ENCODE measurements around the gene CTDNEP1. TPM values are rescaled to one million over a fixed set of nuclear protein-coding genes. Genes with fewer than 3 reads are reported as not detected.

CTDNEP1 gene
- total RNA-seq, 1 donor: 31.8 TPM

GRCh38 chr17:7224110-7224509 is 27.4 kb downstream of the CTDNEP1 start:
- Histone ChIP-seq H3K27ac (ENCODE audit: low read depth, low read length) (no peak overlapping the region), H3K36me3 (ENCODE audit: insufficient read depth, low read length) (peaks cover 73% of the 10 kb centered on the region), H2AFZ (ENCODE audit: low read length) (no peak overlapping the region), H4K20me1 (ENCODE audit: insufficient read depth, low read length) (peaks cover 48% of the 10 kb centered on the region), H3K4me3 (ENCODE audit: insufficient read depth, low read length) (no peak overlapping the region), H3K4me1 (ENCODE audit: insufficient read depth, low read length) (peaks cover 20% of the 10 kb centered on the region), H3K27me3 (ENCODE audit: insufficient read depth, low read length) (no peaks in the 10 kb centered on the region), H3K4me2 (ENCODE audit: insufficient read depth, low read length) (no peak overlapping the region), H3K79me2 (ENCODE audit: insufficient read depth, low read length) (peaks cover 45% of the 10 kb centered on the region), H3K9me3 (ENCODE audit: low read depth, low read length) (no peaks in the 10 kb centered on the region)
- TF ChIP-seq CTCF (IDR thresholded peaks at IDR 0.05; ENCODE audit: extremely low read depth, low read depth, low read length): no peak
- DNase-seq (ENCODE audit: insufficient read length, low spot score, missing footprints): no peak

GRCh38 chr17:7223375-7223774 is 28.2 kb downstream of the CTDNEP1 start:
- Histone ChIP-seq H3K36me3 (ENCODE audit: insufficient read depth, low read length) (peaks cover 66% of the 10 kb centered on the region), H3K27me3 (ENCODE audit: insufficient read depth, low read length) (no peaks in the 10 kb centered on the region), H3K4me2 (ENCODE audit: insufficient read depth, low read length) (no peak overlapping the region), H4K20me1 (ENCODE audit: insufficient read depth, low read length) (peaks cover 48% of the 10 kb centered on the region), H3K27ac (ENCODE audit: low read depth, low read length) (no peak overlapping the region), H2AFZ (ENCODE audit: low read length) (no peak overlapping the region), H3K9me3 (ENCODE audit: low read depth, low read length) (no peaks in the 10 kb centered on the region), H3K79me2 (ENCODE audit: insufficient read depth, low read length) (peaks cover 42% of the 10 kb centered on the region), H3K4me3 (ENCODE audit: insufficient read depth, low read length) (no peak overlapping the region), H3K4me1 (ENCODE audit: insufficient read depth, low read length) (peaks cover 21% of the 10 kb centered on the region)
- DNase-seq (ENCODE audit: insufficient read length, low spot score, missing footprints): no peak
- no peak for TF ChIP-seq CTCF (IDR thresholded peaks at IDR 0.05; ENCODE audit: extremely low read depth, low read depth, low read length)

- TF ChIP-seq CTCF (IDR thresholded peaks at IDR 0.05; ENCODE audit: extremely low read depth, low read depth, low read length): no peak
- Histone ChIP-seq H3K9me3 (ENCODE audit: low read depth, low read length) (no peaks in the 10 kb centered on the region), H3K36me3 (ENCODE audit: insufficient read depth, low read length) (peaks cover 62% of the 10 kb centered on the region), H3K4me2 (ENCODE audit: insufficient read depth, low read length) (no peak overlapping the region), H4K20me1 (ENCODE audit: insufficient read depth, low read length) (peaks cover 48% of the 10 kb centered on the region), H3K27ac (ENCODE audit: low read depth, low read length) (no peak overlapping the region), H2AFZ (ENCODE audit: low read length) (no peak overlapping the region), H3K4me1 (ENCODE audit: insufficient read depth, low read length) (peaks cover 26% of the 10 kb centered on the region), H3K79me2 (ENCODE audit: insufficient read depth, low read length) (peaks cover 39% of the 10 kb centered on the region), H3K27me3 (ENCODE audit: insufficient read depth, low read length) (no peaks in the 10 kb centered on the region), H3K4me3 (ENCODE audit: insufficient read depth, low read length) (no peak overlapping the region)
- no peak for DNase-seq (ENCODE audit: insufficient read length, low spot score, missing footprints)
Observed at GRCh38 chr17:7222972-7223292, 28.6 kb downstream of the CTDNEP1 start.

GRCh38 chr17:7222093-7222971 is 29.2 kb downstream of the CTDNEP1 start:
- no peak overlapping the region for H3K4me3 ChIP-seq (ENCODE audit: insufficient read depth, low read length)
- H3K9me3 ChIP-seq (ENCODE audit: low read depth, low read length): no peaks in the 10 kb centered on the region
- peaks cover 57% of the 10 kb centered on the region for H3K36me3 ChIP-seq (ENCODE audit: insufficient read depth, low read length)
- TF ChIP-seq CTCF (IDR thresholded peaks at IDR 0.05; ENCODE audit: extremely low read depth, low read depth, low read length): no peak
- H4K20me1 ChIP-seq (ENCODE audit: insufficient read depth, low read length): peaks cover 46% of the 10 kb centered on the region
- no peaks in the 10 kb centered on the region for H3K27me3 ChIP-seq (ENCODE audit: insufficient read depth, low read length)
- no peak overlapping the region for H3K27ac ChIP-seq (ENCODE audit: low read depth, low read length)
- DNase-seq (ENCODE audit: insufficient read length, low spot score, missing footprints): no peak
- peaks cover 30% of the 10 kb centered on the region for H3K4me1 ChIP-seq (ENCODE audit: insufficient read depth, low read length)
- no peak overlapping the region for H2AFZ ChIP-seq (ENCODE audit: low read length)
- no peak overlapping the region for H3K4me2 ChIP-seq (ENCODE audit: insufficient read depth, low read length)
- peaks cover 39% of the 10 kb centered on the region for H3K79me2 ChIP-seq (ENCODE audit: insufficient read depth, low read length)

Measured in osteoblast (primary cell).